Measurements from ENCODE around the gene TAGLN2. TPM values are rescaled to one million over a fixed set of nuclear protein-coding genes. Genes with fewer than 3 reads are reported as not detected.

The TAGLN2 gene
- total RNA-seq, 2 donors from 2014 or later: 239 to 375 TPM

DNA sequence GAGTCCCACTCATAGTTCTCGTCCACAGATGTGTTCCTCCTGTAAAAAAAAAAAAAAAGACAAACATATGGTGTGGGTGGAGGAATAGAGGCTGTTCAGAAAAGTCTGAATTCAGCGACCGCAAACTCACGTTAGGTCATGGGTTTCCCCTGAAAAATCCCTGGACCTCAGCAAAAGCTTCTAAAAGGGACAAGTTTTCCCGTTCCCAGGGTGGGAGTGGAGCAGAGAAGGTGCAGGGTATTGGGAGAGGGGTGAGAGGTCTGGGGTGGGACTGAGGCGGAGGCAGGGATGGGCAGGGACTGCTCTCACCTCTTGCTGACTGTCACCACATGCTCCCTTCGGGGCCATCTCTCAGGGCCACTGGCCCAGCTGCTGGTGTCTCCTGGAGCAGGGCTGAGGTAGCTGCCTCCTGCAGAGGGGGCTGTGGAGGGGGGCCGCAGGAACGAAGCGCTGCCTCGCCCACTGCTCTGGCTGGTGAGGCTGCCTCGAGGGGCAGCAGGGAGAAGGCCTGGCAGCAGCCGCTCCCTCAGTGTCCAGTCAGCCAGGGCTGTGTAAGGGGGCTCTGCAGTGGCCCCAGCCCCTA, 2.6 kb upstream of the TAGLN2 start:
- no peaks in the 10 kb centered on the region for H3K27me3 Mint-ChIP-seq
- H3K9me3 Mint-ChIP-seq: no peaks in the 10 kb centered on the region
- DNase-seq (ENCODE audit: low spot score): no peak
- no peak overlapping the region for H3K4me3 Mint-ChIP-seq
- peaks cover 6% of the 10 kb centered on the region for H3K36me3 Mint-ChIP-seq
- H3K27ac Mint-ChIP-seq: no peak overlapping the region
- no peak for ATAC-seq
- H3K4me1 Mint-ChIP-seq (ENCODE audit: low read depth in 2 of 2): peaks cover 30 to 39% of the 10 kb centered on the region in 2 donors

- H3K27me3 Mint-ChIP-seq: no peaks in the 10 kb centered on the region
- no peak overlapping the region for H3K4me3 Mint-ChIP-seq
- peaks cover 36 to 43% of the 10 kb centered on the region in 2 donors for H3K4me1 Mint-ChIP-seq (ENCODE audit: low read depth in 2 of 2)
- ATAC-seq: no peak
- H3K27ac Mint-ChIP-seq: no peak overlapping the region
- no peak for DNase-seq (ENCODE audit: low spot score)
- H3K36me3 Mint-ChIP-seq: peaks cover 6% of the 10 kb centered on the region
- H3K9me3 Mint-ChIP-seq: no peaks in the 10 kb centered on the region
Observed at GRCh38 chr1:159927211-159927848, 2.0 kb upstream of the TAGLN2 start.

DNA sequence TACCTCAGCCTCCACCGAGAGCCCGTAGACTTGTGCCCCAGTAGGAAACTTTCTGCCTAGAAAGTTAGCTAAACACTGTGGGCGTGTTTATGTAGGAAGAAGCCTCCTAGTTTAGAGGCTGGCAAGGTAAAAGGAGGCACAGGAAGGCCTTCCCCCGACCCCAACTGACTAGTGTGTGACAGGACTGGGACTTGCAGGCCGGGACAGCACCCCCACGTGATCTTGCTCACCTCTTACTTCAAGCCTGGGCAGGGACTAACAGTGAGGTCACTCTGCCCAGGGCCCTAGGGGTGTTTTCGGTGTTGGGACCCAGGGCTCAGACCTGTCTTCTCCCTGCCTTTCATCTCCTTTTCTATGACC, 392 bp upstream of the TAGLN2 start:
- no peak for DNase-seq (ENCODE audit: low spot score)
- ATAC-seq: peak in 1 of 2 donors; percentile 1
- H3K36me3 Mint-ChIP-seq: peaks cover 6% of the 10 kb centered on the region
- no peaks in the 10 kb centered on the region for H3K9me3 Mint-ChIP-seq
- H3K4me1 Mint-ChIP-seq (ENCODE audit: low read depth in 2 of 2): peaks cover 50 to 58% of the 10 kb centered on the region in 2 donors
- no peaks in the 10 kb centered on the region for H3K27me3 Mint-ChIP-seq
- peak overlapping the region; percentile 89 to 95 for H3K27ac Mint-ChIP-seq
- peak overlapping the region; percentile 93 for H3K4me3 Mint-ChIP-seq

- H3K27me3 Mint-ChIP-seq: no peaks in the 10 kb centered on the region
- H3K9me3 Mint-ChIP-seq: no peaks in the 10 kb centered on the region
- H3K4me1 Mint-ChIP-seq (ENCODE audit: low read depth in 2 of 2): peaks cover 54 to 69% of the 10 kb centered on the region in 2 donors
- H3K36me3 Mint-ChIP-seq: peaks cover 6% of the 10 kb centered on the region
- peak overlapping the region; percentile 89 to 95 for H3K27ac Mint-ChIP-seq
- peak; percentile 90 for DNase-seq (ENCODE audit: low spot score)
- ATAC-seq: peak; percentile 67 to 74
- peak overlapping the region; percentile 93 for H3K4me3 Mint-ChIP-seq
Observed at GRCh38 chr1:159924025-159924790, 1.1 kb downstream of the TAGLN2 start.

- Mint-ChIP-seq H3K9me3 (no peaks in the 10 kb centered on the region), H3K36me3 (peaks cover 7% of the 10 kb centered on the region)
Observed at GRCh38 chr1:159923203-159924024, 1.9 kb downstream of the TAGLN2 start.

DNA sequence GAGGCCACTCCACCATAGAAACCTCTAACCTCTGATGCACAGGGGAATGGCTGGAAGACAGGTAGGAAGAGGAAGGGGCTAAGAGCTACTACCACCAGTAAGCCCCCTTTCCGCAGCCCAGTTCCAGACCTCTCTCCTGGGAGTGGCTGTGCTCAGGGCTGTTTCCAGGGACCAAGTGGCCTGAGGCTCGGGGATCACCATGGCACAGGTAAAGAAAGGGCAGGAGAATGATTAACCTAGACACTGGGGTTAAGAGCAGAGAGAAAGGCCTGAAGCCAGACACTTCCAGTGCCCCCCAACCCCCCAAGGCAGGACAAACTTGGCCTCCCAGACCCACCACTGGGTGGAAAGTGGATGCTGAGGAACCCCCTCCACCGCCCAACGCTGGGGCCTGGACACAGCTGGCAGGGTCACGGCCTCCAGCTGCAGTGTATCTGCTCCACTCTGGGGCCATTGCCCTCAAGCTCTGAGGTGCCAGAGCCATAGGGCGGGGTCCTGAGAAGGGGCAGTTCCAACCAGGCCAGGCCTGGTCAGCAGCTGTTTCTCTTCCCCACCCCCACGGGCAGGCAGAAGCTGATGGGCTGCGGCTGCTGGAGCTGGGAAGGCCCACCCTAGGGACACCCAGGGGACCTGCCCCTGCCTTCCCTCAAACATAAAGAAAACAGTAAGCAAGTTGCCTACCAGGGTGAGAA, 2.6 kb downstream of the TAGLN2 start:
- Mint-ChIP-seq H3K4me3 (peak overlapping the region; percentile 93), H3K9me3 (no peaks in the 10 kb centered on the region), H3K4me1 (ENCODE audit: low read depth in 2 of 2) (peaks cover 63 to 74% of the 10 kb centered on the region in 2 donors), H3K27ac (peak overlapping the region; percentile 89 to 95), H3K27me3 (no peaks in the 10 kb centered on the region), H3K36me3 (peaks cover 15% of the 10 kb centered on the region)
- no peak for DNase-seq (ENCODE audit: low spot score)
- no peak for ATAC-seq

More at GRCh38 chr1:159923203-159924024, 1.9 kb downstream of the TAGLN2 start:
- DNase-seq (ENCODE audit: low spot score) (peak; percentile 85), ATAC-seq (peak; percentile 43 to 44)
- peak overlapping the region; percentile 89 to 95 for H3K27ac Mint-ChIP-seq
- H3K4me3 Mint-ChIP-seq: peak overlapping the region; percentile 93
- peaks cover 55 to 67% of the 10 kb centered on the region in 2 donors for H3K4me1 Mint-ChIP-seq (ENCODE audit: low read depth in 2 of 2)
- H3K27me3 Mint-ChIP-seq: no peaks in the 10 kb centered on the region

GRCh38 chr1:159921700-159922504, 3.4 kb downstream of the TAGLN2 start:
- Mint-ChIP-seq H3K4me3 (peak overlapping the region; percentile 93), H3K36me3 (peaks cover 15% of the 10 kb centered on the region), H3K9me3 (no peaks in the 10 kb centered on the region), H3K4me1 (ENCODE audit: low read depth in 2 of 2) (peaks cover 66 to 76% of the 10 kb centered on the region in 2 donors), H3K27ac (peak overlapping the region; percentile 89 to 95), H3K27me3 (no peaks in the 10 kb centered on the region)
- ATAC-seq: no peak
- no peak for DNase-seq (ENCODE audit: low spot score)

GRCh38 chr1:159921251-159921650, 4.1 kb downstream of the TAGLN2 start:
- Mint-ChIP-seq H3K27ac (peak overlapping the region; percentile 89 to 95), H3K9me3 (no peaks in the 10 kb centered on the region), H3K4me1 (ENCODE audit: low read depth in 2 of 2) (peaks cover 60 to 69% of the 10 kb centered on the region in 2 donors), H3K36me3 (peaks cover 15% of the 10 kb centered on the region), H3K4me3 (peak overlapping the region; percentile 93), H3K27me3 (no peaks in the 10 kb centered on the region)
- DNase-seq (ENCODE audit: low spot score): no peak
- ATAC-seq: no peak

DNA sequence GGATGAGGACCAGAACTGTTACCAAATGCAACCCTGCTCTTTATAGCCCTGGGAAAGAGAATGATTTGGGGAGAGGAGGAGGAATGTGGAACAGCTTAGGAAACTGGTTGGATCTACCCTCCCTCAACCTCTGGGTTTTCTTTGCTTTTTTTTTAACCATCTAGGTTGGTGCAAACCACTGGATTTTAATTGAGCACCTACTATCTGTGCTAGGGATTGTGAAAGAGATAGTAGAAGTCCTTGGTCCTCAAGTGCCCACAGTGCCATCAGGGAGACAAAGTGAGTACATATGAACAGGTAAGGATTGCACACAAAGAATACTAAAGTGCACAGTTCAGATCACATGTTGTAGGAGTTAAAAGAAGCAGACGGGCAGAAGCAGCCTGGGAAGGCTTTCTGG, 4.7 kb downstream of the TAGLN2 start:
- Mint-ChIP-seq H3K9me3 (no peaks in the 10 kb centered on the region), H3K36me3 (peaks cover 15% of the 10 kb centered on the region), H3K4me1 (ENCODE audit: low read depth in 2 of 2) (peaks cover 54 to 63% of the 10 kb centered on the region in 2 donors), H3K27ac (peak overlapping the region; percentile 89 to 95), H3K27me3 (no peaks in the 10 kb centered on the region), H3K4me3 (peak overlapping the region; percentile 93)
- DNase-seq (ENCODE audit: low spot score) (no peak), ATAC-seq (no peak)

DNA sequence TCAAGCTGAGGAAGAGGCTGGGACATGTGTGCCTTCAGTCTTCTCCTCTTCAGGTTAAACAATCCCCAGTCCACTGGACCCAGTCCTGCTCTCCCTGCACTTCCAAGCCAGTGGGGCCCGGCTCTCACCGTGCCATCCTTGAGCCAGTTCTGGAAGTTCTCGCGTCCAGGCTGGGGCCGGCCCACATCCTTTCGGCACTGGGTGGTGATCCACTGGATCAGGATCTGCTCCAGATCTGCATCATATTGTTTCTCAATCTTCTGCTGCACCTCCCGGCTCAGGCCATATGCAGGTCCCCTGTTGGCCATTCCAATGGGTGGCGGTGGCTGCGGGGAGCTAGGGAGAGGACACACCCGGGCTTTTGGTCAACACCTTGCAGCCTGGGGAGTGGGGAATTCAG, 5.1 kb downstream of the TAGLN2 start:
- Mint-ChIP-seq H3K27me3 (no peaks in the 10 kb centered on the region), H3K9me3 (no peaks in the 10 kb centered on the region), H3K27ac (no peak overlapping the region), H3K36me3 (peaks cover 15% of the 10 kb centered on the region), H3K4me3 (no peak overlapping the region), H3K4me1 (ENCODE audit: low read depth in 2 of 2) (peaks cover 49 to 59% of the 10 kb centered on the region in 2 donors)
- ATAC-seq (no peak), DNase-seq (ENCODE audit: low spot score) (no peak)

DNA sequence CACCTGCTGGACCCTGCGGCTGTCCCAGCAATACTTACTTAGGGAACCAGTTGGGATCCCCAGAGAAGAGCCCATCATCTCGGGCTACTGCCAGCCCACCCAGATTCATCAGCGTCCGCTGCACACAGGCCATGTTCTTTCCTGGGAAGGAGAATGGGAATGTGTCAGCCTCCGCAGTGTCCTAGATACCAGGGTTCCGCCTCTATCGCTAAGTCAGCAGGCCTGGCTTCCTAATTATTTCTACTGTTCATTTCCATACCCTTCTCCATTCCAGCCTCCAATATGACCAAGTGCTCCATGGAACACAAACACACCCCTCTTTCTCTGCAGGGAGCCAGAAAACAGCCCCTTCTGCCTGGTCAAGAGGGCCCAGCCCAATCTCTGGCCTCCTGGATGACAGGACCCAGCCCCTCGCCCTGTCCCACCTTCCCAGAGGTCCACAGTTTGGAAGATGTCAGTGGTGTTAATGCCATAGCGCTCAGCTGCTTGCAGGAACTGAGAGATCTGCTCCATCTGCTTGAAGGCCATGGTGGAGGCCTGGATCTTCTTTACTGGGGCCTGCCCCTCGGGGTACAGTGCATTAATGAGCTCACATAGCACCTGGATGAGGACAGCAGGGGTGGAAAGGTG, 6.0 kb downstream of the TAGLN2 start:
- peaks cover 52 to 59% of the 10 kb centered on the region in 2 donors for H3K4me1 Mint-ChIP-seq (ENCODE audit: low read depth in 2 of 2)
- DNase-seq (ENCODE audit: low spot score): no peak
- H3K36me3 Mint-ChIP-seq: peaks cover 18% of the 10 kb centered on the region
- H3K27ac Mint-ChIP-seq: no peak overlapping the region
- no peaks in the 10 kb centered on the region for H3K27me3 Mint-ChIP-seq
- ATAC-seq: no peak
- no peaks in the 10 kb centered on the region for H3K9me3 Mint-ChIP-seq
- no peak overlapping the region for H3K4me3 Mint-ChIP-seq

Data from natural killer cell treated with Interleukin-12 subunit alpha and Interleukin-12 subunit beta and Interleukin-15 and Interleukin-18, amount 100 ng/mL, for 72 hours (primary cell).